ENCODE results near the gene CSRNP3.

The CSRNP3 gene

GRCh38 chr2:165571477-165571876 lies 102.0 kb downstream of the CSRNP3 start:
- Histone ChIP-seq H3K4me2 (no peak overlapping the region), H3K4me3 (no peak overlapping the region), H3K27me3 (no peaks in the 10 kb centered on the region), H3K27ac (no peak overlapping the region), H3K36me3 (no peaks in the 10 kb centered on the region), H4K20me1 (no peaks in the 10 kb centered on the region), H3K9ac (no peak overlapping the region), H3K4me1 (no peaks in the 10 kb centered on the region), H3K9me3 (replicated peaks in 1 of 11) (no peaks in the 10 kb centered on the region)
- TF ChIP-seq Cebpa-rat (IDR thresholded peaks at IDR 0.05) = no peak

DNA sequence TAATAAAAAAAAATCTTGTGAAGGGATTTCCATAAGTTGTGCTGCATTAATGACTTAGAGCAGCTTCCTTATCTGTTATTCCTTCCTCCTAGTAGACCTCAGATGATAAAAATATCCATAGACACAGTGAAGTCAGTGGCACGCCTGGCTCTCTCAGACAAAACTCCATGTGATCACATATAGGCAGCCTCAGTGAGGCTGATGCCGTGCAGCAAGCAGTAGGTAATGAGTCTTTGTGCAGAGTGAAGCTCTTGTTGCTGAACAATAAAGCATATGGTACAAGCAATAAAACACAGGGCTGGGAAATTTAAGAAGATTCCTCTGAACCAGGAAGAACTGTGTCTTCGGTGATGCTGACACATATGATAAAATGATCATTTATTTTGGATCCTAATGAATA lies 102.7 kb downstream of the CSRNP3 start:
- Histone ChIP-seq H3K4me1 (no peaks in the 10 kb centered on the region), H3K4me3 (no peak overlapping the region), H3K9ac (no peak overlapping the region), H3K27ac (no peak overlapping the region), H3K4me2 (no peak overlapping the region), H4K20me1 (no peaks in the 10 kb centered on the region), H3K36me3 (no peaks in the 10 kb centered on the region), H3K27me3 (no peaks in the 10 kb centered on the region), H3K9me3 (replicated peaks in 1 of 11) (no peaks in the 10 kb centered on the region)
- TF ChIP-seq Cebpa-rat (IDR thresholded peaks at IDR 0.05) = no peak

- Histone ChIP-seq H3K4me3 (no peak overlapping the region), H3K4me1 (no peaks in the 10 kb centered on the region), H3K4me2 (no peak overlapping the region), H3K9me3 (replicated peaks in 1 of 11) (no peaks in the 10 kb centered on the region), H3K36me3 (no peaks in the 10 kb centered on the region), H3K9ac (no peak overlapping the region), H4K20me1 (no peaks in the 10 kb centered on the region), H3K27ac (no peak overlapping the region), H3K27me3 (no peaks in the 10 kb centered on the region)
- no peak for TF ChIP-seq Cebpa-rat (IDR thresholded peaks at IDR 0.05)
Measured at GRCh38 chr2:165573534-165574461, 104.3 kb downstream of the CSRNP3 start.

DNA sequence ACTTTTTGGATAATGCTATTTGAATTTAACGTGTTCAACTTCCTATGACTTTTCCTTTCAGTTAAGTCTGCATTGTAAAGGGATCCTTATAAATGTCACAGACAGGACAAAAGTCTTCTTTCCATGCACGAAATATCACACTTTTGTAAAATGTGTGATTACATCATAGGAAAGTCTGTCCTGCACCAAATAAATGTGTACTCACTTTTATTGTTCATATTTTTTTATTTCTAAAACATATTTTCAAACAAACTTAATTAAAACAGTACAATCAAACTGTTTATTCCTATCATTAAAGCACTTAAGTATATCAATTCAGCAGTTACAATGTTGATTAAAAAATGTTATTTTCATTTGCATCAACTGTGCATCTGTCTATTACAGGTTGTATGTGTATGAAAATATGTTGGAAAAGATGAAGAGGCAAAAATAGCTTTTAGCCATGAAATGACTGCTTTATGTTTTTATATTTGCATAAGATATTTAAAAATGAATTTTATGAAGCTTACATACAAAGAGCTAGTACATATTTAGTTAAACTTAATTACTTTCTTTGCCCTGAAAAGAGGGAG lies 105.6 kb downstream of the CSRNP3 start:
- Histone ChIP-seq H3K27me3 (no peaks in the 10 kb centered on the region), H3K9me3 (replicated peaks in 1 of 11) (no peaks in the 10 kb centered on the region), H3K4me3 (no peak overlapping the region), H3K9ac (no peak overlapping the region), H3K36me3 (no peaks in the 10 kb centered on the region), H3K27ac (no peak overlapping the region), H4K20me1 (no peaks in the 10 kb centered on the region), H3K4me1 (no peaks in the 10 kb centered on the region), H3K4me2 (no peak overlapping the region)
- TF ChIP-seq Cebpa-rat (IDR thresholded peaks at IDR 0.05) = no peak

- Histone ChIP-seq H3K9ac (no peak overlapping the region), H3K4me1 (no peaks in the 10 kb centered on the region), H4K20me1 (no peaks in the 10 kb centered on the region), H3K4me3 (no peak overlapping the region), H3K27ac (no peak overlapping the region), H3K27me3 (no peaks in the 10 kb centered on the region), H3K4me2 (no peak overlapping the region), H3K36me3 (no peaks in the 10 kb centered on the region), H3K9me3 (replicated peaks in 1 of 11) (no peaks in the 10 kb centered on the region)
- TF ChIP-seq Cebpa-rat (IDR thresholded peaks at IDR 0.05) = no peak
Measured at GRCh38 chr2:165576409-165577154, 107.1 kb downstream of the CSRNP3 start.

GRCh38 chr2:165582409-165582808 lies 112.9 kb downstream of the CSRNP3 start:
- no peak overlapping the region for H3K27ac ChIP-seq
- no peaks in the 10 kb centered on the region for H4K20me1 ChIP-seq
- H3K4me2 ChIP-seq = no peak overlapping the region
- TF ChIP-seq Cebpa-rat (IDR thresholded peaks at IDR 0.05) = no peak
- H3K36me3 ChIP-seq = no peaks in the 10 kb centered on the region
- no peak overlapping the region for H3K9ac ChIP-seq
- no peaks in the 10 kb centered on the region for H3K27me3 ChIP-seq
- no peak overlapping the region for H3K4me3 ChIP-seq
- no peaks in the 10 kb centered on the region for H3K9me3 ChIP-seq (replicated peaks in 1 of 11)
- H3K4me1 ChIP-seq = peaks cover 0 to 8% (median 3%) of the 10 kb centered on the region in 10 experiments; a peak in 12 of 20 replicates

GRCh38 chr2:165582863-165583506 lies 113.5 kb downstream of the CSRNP3 start:
- no peak overlapping the region for H3K4me3 ChIP-seq
- no peak overlapping the region for H3K9ac ChIP-seq
- no peaks in the 10 kb centered on the region for H3K36me3 ChIP-seq
- H3K27ac ChIP-seq = no peak overlapping the region
- no peak for TF ChIP-seq Cebpa-rat (IDR thresholded peaks at IDR 0.05)
- peaks cover 0 to 14% (median 5%) of the 10 kb centered on the region in 10 experiments; a peak in 12 of 20 replicates for H3K4me1 ChIP-seq
- no peaks in the 10 kb centered on the region for H3K27me3 ChIP-seq
- no peaks in the 10 kb centered on the region for H4K20me1 ChIP-seq
- no peak overlapping the region for H3K4me2 ChIP-seq
- H3K9me3 ChIP-seq (replicated peaks in 1 of 11) = no peaks in the 10 kb centered on the region

- peaks cover 0 to 20% (median 5%) of the 10 kb centered on the region in 10 experiments; a peak in 12 of 20 replicates for H3K4me1 ChIP-seq
- no peaks in the 10 kb centered on the region for H3K9me3 ChIP-seq (replicated peaks in 1 of 11)
- no peaks in the 10 kb centered on the region for H3K27me3 ChIP-seq
- H3K9ac ChIP-seq = no peak overlapping the region
- H3K4me2 ChIP-seq = no peak overlapping the region
- H3K27ac ChIP-seq = no peak overlapping the region
- TF ChIP-seq Cebpa-rat (IDR thresholded peaks at IDR 0.05) = no peak
- no peak overlapping the region for H3K4me3 ChIP-seq
- H3K36me3 ChIP-seq = no peaks in the 10 kb centered on the region
- H4K20me1 ChIP-seq = no peaks in the 10 kb centered on the region
Measured at GRCh38 chr2:165584126-165584654, 114.7 kb downstream of the CSRNP3 start.

- Histone ChIP-seq H3K9ac (no peak overlapping the region), H3K4me2 (no peak overlapping the region), H3K4me3 (no peak overlapping the region), H3K36me3 (no peaks in the 10 kb centered on the region), H3K27ac (no peak overlapping the region), H3K4me1 (peaks cover 0 to 20% (median 5%) of the 10 kb centered on the region in 10 experiments; a peak in 12 of 20 replicates), H3K9me3 (replicated peaks in 1 of 11) (peaks cover 9 to 12% (median 10%) of the 10 kb centered on the region in 11 experiments), H4K20me1 (no peaks in the 10 kb centered on the region), H3K27me3 (no peaks in the 10 kb centered on the region)
- no peak for TF ChIP-seq Cebpa-rat (IDR thresholded peaks at IDR 0.05)
Measured at GRCh38 chr2:165586019-165586418, 116.5 kb downstream of the CSRNP3 start.
